Measurements from ENCODE around the gene BORCS8. TPM values are rescaled to one million over a fixed set of nuclear protein-coding genes. Genes with fewer than 3 reads are reported as not detected.
"Not testable (repeated sequence)": the region's sequence is repeated elsewhere in the genome, so short reads cannot be mapped to it uniquely, and the experiment has no call there.

Gene BORCS8
- total RNA-seq, 2 experiments from 2014 or later = 20.8 to 22.2 TPM

DNA sequence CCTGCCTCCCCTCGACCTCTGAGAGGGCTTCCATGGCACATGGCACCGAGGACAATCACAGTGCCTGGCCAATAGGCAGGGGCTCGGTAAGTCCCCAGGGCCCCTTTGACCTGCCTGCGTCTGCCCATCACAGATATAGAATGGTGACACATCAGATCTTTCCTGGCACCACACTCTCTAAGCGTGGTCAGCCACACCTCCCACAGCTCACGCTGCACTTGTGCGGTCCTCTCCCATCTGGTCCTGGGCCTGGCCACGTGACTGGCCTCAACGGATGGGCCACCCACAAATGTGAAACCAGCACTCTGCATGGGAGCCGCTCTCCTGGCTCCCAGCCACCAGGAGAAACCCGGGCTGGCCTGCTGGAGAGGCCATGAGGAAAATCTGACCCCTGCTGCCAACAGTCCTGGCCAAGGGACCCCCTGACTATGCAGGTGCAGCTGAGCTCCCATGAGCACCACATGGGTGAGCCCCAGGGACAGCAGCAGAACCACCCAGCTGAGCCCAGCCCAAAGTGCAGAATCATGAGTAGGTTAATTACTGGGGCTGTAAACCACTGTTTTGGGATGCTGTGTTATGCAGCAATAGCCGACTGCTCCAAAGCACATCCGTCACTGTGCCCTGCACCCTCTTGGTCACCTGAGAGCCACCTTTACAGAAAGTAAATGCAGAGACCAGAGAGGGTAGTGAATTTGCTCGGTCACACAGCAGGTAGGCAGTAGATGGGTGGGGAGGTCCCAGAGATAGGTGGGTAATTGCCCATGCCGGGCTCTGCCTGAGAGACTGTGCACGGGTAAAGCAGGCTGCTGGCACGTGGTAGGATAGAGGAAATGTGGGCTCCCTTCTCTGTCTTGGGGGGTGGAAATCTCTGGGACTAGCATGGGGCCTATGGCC is 12.2 kb downstream of the BORCS8 start:
- CTCF ChIA-PET = no interaction called here

DNA sequence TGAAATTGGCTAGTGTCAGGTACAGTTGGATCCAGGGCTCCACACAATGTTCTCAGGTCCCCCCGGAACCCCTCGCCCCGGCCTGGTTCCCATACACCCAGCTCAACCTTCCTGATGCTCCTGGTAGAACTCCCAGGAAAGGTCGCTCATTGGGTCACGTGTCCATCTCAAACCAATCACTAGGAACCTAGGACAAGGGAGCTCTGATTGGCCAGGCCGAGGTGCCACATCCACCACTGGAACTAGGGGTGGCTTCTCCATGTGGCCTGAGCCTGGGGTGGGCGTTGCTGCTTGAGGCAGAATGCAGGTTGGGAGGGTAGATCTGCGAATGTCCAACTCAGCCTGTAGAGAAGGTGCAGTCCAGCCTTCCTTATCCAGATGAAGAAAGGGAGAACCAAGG is 15.0 kb downstream of the BORCS8 start:
- no peaks in the 10 kb centered on the region for H3K9me3 Mint-ChIP-seq
- intact Hi-C loops (cut with micrococcal nuclease) = no loop called here
- H3K27me3 Mint-ChIP-seq = no peaks in the 10 kb centered on the region
- DNase-seq (no peak), ATAC-seq (no peak)
- peaks cover 16% of the 10 kb centered on the region for H3K36me3 Mint-ChIP-seq (ENCODE audit: low read depth)
- POLR2A ChIA-PET = no interaction called here
- CTCF ChIA-PET = interaction anchor here (1.4 to 5.7 kb wide), 3 partner anchors 16 to 49 kb away, joined by 3 to 49 read pairs (median 4); no protein-coding TSS in a partner anchor
- no peak for TF ChIP-seq CTCF (IDR thresholded peaks at IDR 0.05)
- H3K4me1 Mint-ChIP-seq (ENCODE audit: low read depth) = no peaks in the 10 kb centered on the region
- H3K4me3 Mint-ChIP-seq = no peak overlapping the region
- H3K27ac Mint-ChIP-seq = no peak overlapping the region

More for the DNA sequence above, 12.2 kb downstream of the BORCS8 start:
- no peak overlapping the region for H3K27ac Mint-ChIP-seq
- H3K9me3 Mint-ChIP-seq = no peaks in the 10 kb centered on the region
- ATAC-seq (no peak), DNase-seq (no peak)
- no peaks in the 10 kb centered on the region for H3K4me1 Mint-ChIP-seq (ENCODE audit: low read depth)
- H3K36me3 Mint-ChIP-seq (ENCODE audit: low read depth) = peaks cover 17% of the 10 kb centered on the region
- H3K4me3 Mint-ChIP-seq = no peak overlapping the region
- no peaks in the 10 kb centered on the region for H3K27me3 Mint-ChIP-seq
- intact Hi-C loops (cut with micrococcal nuclease) = no loop called here
- POLR2A ChIA-PET = no interaction called here
- no peak for TF ChIP-seq CTCF (IDR thresholded peaks at IDR 0.05)

- H3K4me3 Mint-ChIP-seq; DNase-seq; H3K27me3 Mint-ChIP-seq; POLR2A ChIA-PET; intact Hi-C loops (cut with micrococcal nuclease); H3K9me3 Mint-ChIP-seq; ATAC-seq; H3K27ac Mint-ChIP-seq; H3K36me3 Mint-ChIP-seq (ENCODE audit: low read depth): not testable (repeated sequence)
- peaks cover 12% of the 10 kb centered on the region for H3K4me1 Mint-ChIP-seq (ENCODE audit: low read depth)
- CTCF ChIA-PET = interaction anchor here (0.6 to 5.7 kb wide), 5 partner anchors 13 to 30 kb away, joined by 3 to 49 read pairs (median 18); partner anchors contain the start of genes BORCS8 and RFXANK
Measured at GRCh38 chr19:19173243-19173642, 18.7 kb downstream of the BORCS8 start.

DNA sequence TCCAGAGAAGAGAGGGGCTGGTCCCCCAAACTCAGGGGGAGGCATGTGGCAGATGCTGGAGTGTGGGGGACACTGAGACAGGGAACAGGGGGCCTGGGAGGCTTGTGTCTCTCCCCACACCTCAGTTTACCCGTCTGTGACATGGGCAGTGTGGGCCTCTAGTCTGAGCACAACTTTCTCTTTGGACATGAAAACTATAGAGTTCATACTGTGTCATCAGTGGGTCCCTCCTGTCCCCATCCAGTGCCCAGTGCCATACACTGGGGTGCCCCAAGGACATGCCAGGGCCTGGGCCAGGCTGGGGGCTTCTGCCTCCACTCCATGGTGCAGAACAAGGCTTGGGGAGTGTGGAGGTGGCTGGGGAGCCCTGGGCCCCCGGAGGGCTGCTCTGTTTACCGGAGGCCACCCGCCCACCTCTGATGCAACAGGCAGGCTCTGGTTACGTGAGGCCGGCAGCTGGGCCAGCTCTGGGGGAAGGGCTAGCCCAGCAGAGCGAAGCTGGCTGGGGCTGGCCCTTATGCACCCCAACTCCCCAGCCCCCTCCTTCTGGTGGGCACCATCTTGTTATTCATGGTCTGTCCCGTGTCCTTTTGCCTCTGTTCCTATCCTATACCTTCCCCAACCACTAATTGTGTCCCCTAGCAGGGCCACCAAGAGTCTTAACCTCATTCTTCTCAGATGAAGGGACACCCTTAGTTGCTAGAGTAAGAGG is 20.0 kb downstream of the BORCS8 start:
- ChIA-PET POLR2A (no interaction called here), CTCF (interaction anchor here (5.7 kb wide), 1 partner anchor 25 kb away, joined by 49 read pairs; no protein-coding TSS in a partner anchor)
- ATAC-seq = no peak
- H3K36me3 Mint-ChIP-seq (ENCODE audit: low read depth) = no peaks in the 10 kb centered on the region
- no peak overlapping the region for H3K27ac Mint-ChIP-seq
- DNase-seq = no peak
- H3K4me3 Mint-ChIP-seq = no peak overlapping the region
- H3K4me1 Mint-ChIP-seq (ENCODE audit: low read depth) = peaks cover 12% of the 10 kb centered on the region
- no peak for TF ChIP-seq CTCF (IDR thresholded peaks at IDR 0.05)
- peaks cover 4% of the 10 kb centered on the region for H3K27me3 Mint-ChIP-seq
- intact Hi-C loops (cut with micrococcal nuclease) = no loop called here
- no peaks in the 10 kb centered on the region for H3K9me3 Mint-ChIP-seq

DNA sequence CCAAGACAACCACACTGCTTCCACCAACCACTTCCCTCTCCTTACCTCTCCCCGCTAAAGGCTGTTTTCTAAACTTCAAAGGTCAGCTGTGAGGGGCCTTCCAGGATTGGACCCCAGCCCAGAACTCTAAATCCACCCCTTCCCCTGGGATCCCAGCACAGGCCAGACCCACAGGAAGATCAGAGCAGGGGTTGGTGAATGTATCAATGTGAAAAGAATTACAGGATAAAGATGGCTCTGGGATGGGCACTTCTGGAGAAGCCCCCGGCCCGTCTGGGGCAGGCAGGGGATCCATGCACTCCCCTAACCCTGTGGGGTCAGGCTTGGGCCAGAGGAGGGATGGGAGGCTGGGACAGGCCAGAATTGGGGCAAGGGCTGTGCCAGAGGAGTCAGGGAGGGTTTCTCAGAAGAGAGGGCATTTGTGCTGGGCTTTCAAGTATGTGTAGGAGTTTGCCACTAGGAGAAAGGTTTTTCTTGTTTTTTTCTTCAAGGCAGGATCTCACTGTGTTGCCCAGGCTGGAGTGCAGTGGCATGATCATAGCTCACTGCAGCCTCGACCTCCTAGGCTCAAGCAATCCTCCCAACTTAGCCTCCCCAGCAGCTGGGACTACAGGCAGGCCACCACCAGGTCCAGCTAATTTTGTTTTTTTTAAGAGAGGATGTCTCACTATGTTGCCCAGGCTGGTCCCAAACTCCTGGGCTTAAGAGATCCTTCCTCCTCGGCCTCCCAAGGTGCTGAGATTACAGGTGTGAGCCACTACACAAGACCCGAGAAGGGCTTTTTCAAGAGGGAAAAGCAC is 20.9 kb downstream of the BORCS8 start:
- Mint-ChIP-seq H3K4me3 (no peak overlapping the region), H3K36me3 (ENCODE audit: low read depth) (no peaks in the 10 kb centered on the region), H3K27ac (no peak overlapping the region), H3K4me1 (ENCODE audit: low read depth) (peaks cover 12% of the 10 kb centered on the region), H3K27me3 (peaks cover 4% of the 10 kb centered on the region), H3K9me3 (no peaks in the 10 kb centered on the region)
- no peak for ATAC-seq
- POLR2A ChIA-PET = no interaction called here
- CTCF ChIA-PET = no interaction called here
- DNase-seq = no peak
- intact Hi-C loops (cut with micrococcal nuclease) = no loop called here
- no peak for TF ChIP-seq CTCF (IDR thresholded peaks at IDR 0.05)

Measured in activated CD8-positive, alpha-beta T cell treated with anti-CD3 and anti-CD28 coated beads for 36 hours (primary cell).